ENCODE results near the gene NPPA.
A peak's percentile ranks its signal among the peaks of the same experiment; 100 is the strongest.

NPPA gene

GRCh38 chr1:11888877-11889208, 41.3 kb upstream of the NPPA start:
- Histone ChIP-seq H3K14ac (ENCODE audit: low read length) (no peak overlapping the region), H3K4ac (ENCODE audit: low read depth, low read length) (no peak overlapping the region), H3K27me3 (ENCODE audit: insufficient read depth, low read length) (no peaks in the 10 kb centered on the region), H2BK12ac (ENCODE audit: low read length) (no peak overlapping the region), H3K4me3 (ENCODE audit: low read depth, low read length) (no peak overlapping the region), H3K36me3 (ENCODE audit: control insufficient read depth in 1 of 2, insufficient read depth in 2 of 2, low read length in 2 of 2) (no peaks in the 10 kb centered on the region), H4K91ac (ENCODE audit: low read depth, low read length) (no peak overlapping the region), H4K8ac (ENCODE audit: low read depth, low read length) (no peak overlapping the region), H2AFZ (ENCODE audit: insufficient read depth, low read length, poor library complexity) (no peak overlapping the region), H4K12ac (ENCODE audit: low read depth, low read length) (no peak overlapping the region), H3K23ac (ENCODE audit: low read length) (no peak overlapping the region), H3K9me3 (ENCODE audit: insufficient read depth, low read depth, low read length) (peaks cover 3% of the 10 kb centered on the region), H2AK5ac (ENCODE audit: low read length) (no peak overlapping the region), H3K79me2 (ENCODE audit: control insufficient read depth, insufficient read depth, low read length, poor library complexity) (no peaks in the 10 kb centered on the region), H2BK120ac (ENCODE audit: insufficient read depth, low read length, poor library complexity) (no peak overlapping the region), H2BK5ac (ENCODE audit: low read depth, low read length, poor library complexity) (no peak overlapping the region), H3K27ac (ENCODE audit: low read depth, low read length) (no peak overlapping the region), H3K79me1 (ENCODE audit: low read length) (no peaks in the 10 kb centered on the region), H3K4me1 (ENCODE audit: control insufficient read depth in 1 of 2, insufficient read depth in 2 of 2, low read length in 2 of 2) (peaks cover 0 to 1% of the 10 kb centered on the region in 2 experiments), H3K4me2 (ENCODE audit: low read length) (no peak overlapping the region), H3K9ac (ENCODE audit: low read length) (no peak overlapping the region), H3K18ac (ENCODE audit: low read length) (no peak overlapping the region)
- DNase-seq, result no peak
- WGBS (ENCODE audit: extremely low coverage, insufficient coverage, insufficient read length), result no CpG with 5 or more reads among the region's 3 CpGs

GRCh38 chr1:11888206-11888876, 40.8 kb upstream of the NPPA start:
- no peak for DNase-seq
- Histone ChIP-seq H3K18ac (ENCODE audit: low read length) (no peak overlapping the region), H3K4me1 (ENCODE audit: control insufficient read depth in 1 of 2, insufficient read depth in 2 of 2, low read length in 2 of 2) (peaks cover under 1 to 1% of the 10 kb centered on the region in 2 experiments)

DNA sequence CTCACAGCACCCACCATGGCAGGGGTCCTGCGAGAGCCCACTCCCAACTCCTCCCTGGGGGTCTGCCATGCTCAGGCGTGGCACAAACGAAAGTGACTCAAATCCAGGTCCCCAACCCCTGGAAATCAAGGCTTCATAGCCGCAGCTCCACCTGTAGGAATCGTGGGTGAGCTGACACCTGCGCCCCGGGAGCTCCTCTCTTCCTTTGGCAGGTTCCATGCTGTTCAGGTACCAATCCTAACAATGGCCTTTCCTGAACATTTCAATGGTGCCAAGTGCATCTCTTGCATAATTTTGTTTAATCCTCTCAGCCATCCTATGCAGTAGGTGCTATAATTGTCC, 40.1 kb upstream of the NPPA start:
- Histone ChIP-seq H2BK120ac (ENCODE audit: insufficient read depth, low read length, poor library complexity) (no peak overlapping the region), H3K9me3 (ENCODE audit: insufficient read depth, low read depth, low read length) (peaks cover 3% of the 10 kb centered on the region), H3K4me2 (ENCODE audit: low read length) (no peak overlapping the region), H3K23ac (ENCODE audit: low read length) (no peak overlapping the region), H2BK12ac (ENCODE audit: low read length) (no peak overlapping the region), H2AK5ac (ENCODE audit: low read length) (no peak overlapping the region), H4K8ac (ENCODE audit: low read depth, low read length) (no peak overlapping the region), H3K27ac (ENCODE audit: low read depth, low read length) (no peak overlapping the region), H4K91ac (ENCODE audit: low read depth, low read length) (no peak overlapping the region), H3K14ac (ENCODE audit: low read length) (no peak overlapping the region), H3K36me3 (ENCODE audit: control insufficient read depth in 1 of 2, insufficient read depth in 2 of 2, low read length in 2 of 2) (no peaks in the 10 kb centered on the region), H3K4ac (ENCODE audit: low read depth, low read length) (no peak overlapping the region), H2BK5ac (ENCODE audit: low read depth, low read length, poor library complexity) (no peak overlapping the region), H3K18ac (ENCODE audit: low read length) (no peak overlapping the region), H3K79me2 (ENCODE audit: control insufficient read depth, insufficient read depth, low read length, poor library complexity) (no peaks in the 10 kb centered on the region), H3K4me3 (ENCODE audit: low read depth, low read length) (no peak overlapping the region), H4K12ac (ENCODE audit: low read depth, low read length) (no peak overlapping the region), H3K4me1 (ENCODE audit: control insufficient read depth in 1 of 2, insufficient read depth in 2 of 2, low read length in 2 of 2) (peaks cover 8% of the 10 kb centered on the region in 2 experiments), H2AFZ (ENCODE audit: insufficient read depth, low read length, poor library complexity) (no peak overlapping the region), H3K9ac (ENCODE audit: low read length) (no peak overlapping the region), H3K79me1 (ENCODE audit: low read length) (no peaks in the 10 kb centered on the region), H3K27me3 (ENCODE audit: insufficient read depth, low read length) (no peaks in the 10 kb centered on the region)
- no peak for DNase-seq
- no CpG with 5 or more reads among the region's 7 CpGs for WGBS (ENCODE audit: extremely low coverage, insufficient coverage, insufficient read length)

More at GRCh38 chr1:11888206-11888876, 40.8 kb upstream of the NPPA start:
- no peaks in the 10 kb centered on the region for H3K27me3 ChIP-seq (ENCODE audit: insufficient read depth, low read length)
- no peak overlapping the region for H3K14ac ChIP-seq (ENCODE audit: low read length)
- no peak overlapping the region for H2BK120ac ChIP-seq (ENCODE audit: insufficient read depth, low read length, poor library complexity)
- no peak overlapping the region for H4K8ac ChIP-seq (ENCODE audit: low read depth, low read length)
- H3K36me3 ChIP-seq (ENCODE audit: control insufficient read depth in 1 of 2, insufficient read depth in 2 of 2, low read length in 2 of 2), result no peaks in the 10 kb centered on the region
- no peak overlapping the region for H3K9ac ChIP-seq (ENCODE audit: low read length)
- peaks cover 3% of the 10 kb centered on the region for H3K9me3 ChIP-seq (ENCODE audit: insufficient read depth, low read depth, low read length)
- no peaks in the 10 kb centered on the region for H3K79me1 ChIP-seq (ENCODE audit: low read length)
- H3K4me3 ChIP-seq (ENCODE audit: low read depth, low read length), result no peak overlapping the region
- no peak overlapping the region for H2AK5ac ChIP-seq (ENCODE audit: low read length)
- H2BK12ac ChIP-seq (ENCODE audit: low read length), result no peak overlapping the region
- H3K4me2 ChIP-seq (ENCODE audit: low read length), result no peak overlapping the region
- no peaks in the 10 kb centered on the region for H3K79me2 ChIP-seq (ENCODE audit: control insufficient read depth, insufficient read depth, low read length, poor library complexity)
- H4K12ac ChIP-seq (ENCODE audit: low read depth, low read length), result no peak overlapping the region
- H2AFZ ChIP-seq (ENCODE audit: insufficient read depth, low read length, poor library complexity), result no peak overlapping the region
- no peak overlapping the region for H3K23ac ChIP-seq (ENCODE audit: low read length)
- no CpG with 5 or more reads among the region's 15 CpGs for WGBS (ENCODE audit: extremely low coverage, insufficient coverage, insufficient read length)
- no peak overlapping the region for H3K27ac ChIP-seq (ENCODE audit: low read depth, low read length)
- H4K91ac ChIP-seq (ENCODE audit: low read depth, low read length), result no peak overlapping the region
- H2BK5ac ChIP-seq (ENCODE audit: low read depth, low read length, poor library complexity), result no peak overlapping the region
- no peak overlapping the region for H3K4ac ChIP-seq (ENCODE audit: low read depth, low read length)

GRCh38 chr1:11886986-11887665, 39.5 kb upstream of the NPPA start:
- Histone ChIP-seq H2AFZ (ENCODE audit: insufficient read depth, low read length, poor library complexity) (no peak overlapping the region), H3K9me3 (ENCODE audit: insufficient read depth, low read depth, low read length) (peaks cover 3% of the 10 kb centered on the region), H3K79me2 (ENCODE audit: control insufficient read depth, insufficient read depth, low read length, poor library complexity) (no peaks in the 10 kb centered on the region), H3K27me3 (ENCODE audit: insufficient read depth, low read length) (no peaks in the 10 kb centered on the region), H2BK12ac (ENCODE audit: low read length) (no peak overlapping the region), H3K4me3 (ENCODE audit: low read depth, low read length) (no peak overlapping the region), H3K36me3 (ENCODE audit: control insufficient read depth in 1 of 2, insufficient read depth in 2 of 2, low read length in 2 of 2) (no peaks in the 10 kb centered on the region), H3K27ac (ENCODE audit: low read depth, low read length) (no peak overlapping the region), H4K12ac (ENCODE audit: low read depth, low read length) (no peak overlapping the region), H3K23ac (ENCODE audit: low read length) (no peak overlapping the region), H3K14ac (ENCODE audit: low read length) (no peak overlapping the region), H3K4me1 (ENCODE audit: control insufficient read depth in 1 of 2, insufficient read depth in 2 of 2, low read length in 2 of 2) (peaks cover 8% of the 10 kb centered on the region in 2 experiments), H4K8ac (ENCODE audit: low read depth, low read length) (no peak overlapping the region), H3K79me1 (ENCODE audit: low read length) (no peaks in the 10 kb centered on the region), H4K91ac (ENCODE audit: low read depth, low read length) (no peak overlapping the region), H2BK120ac (ENCODE audit: insufficient read depth, low read length, poor library complexity) (no peak overlapping the region), H2AK5ac (ENCODE audit: low read length) (no peak overlapping the region), H3K18ac (ENCODE audit: low read length) (no peak overlapping the region), H3K4me2 (ENCODE audit: low read length) (no peak overlapping the region), H2BK5ac (ENCODE audit: low read depth, low read length, poor library complexity) (no peak overlapping the region), H3K4ac (ENCODE audit: low read depth, low read length) (no peak overlapping the region), H3K9ac (ENCODE audit: low read length) (peak overlapping the region; percentile 5)
- no CpG with 5 or more reads among the region's 19 CpGs for WGBS (ENCODE audit: extremely low coverage, insufficient coverage, insufficient read length)
- no peak for DNase-seq
